SK-N-SH (cell line): ENCODE measurements around the gene PAM. TPM values are rescaled to one million over a fixed set of nuclear protein-coding genes. Genes with fewer than 3 reads are reported as not detected.
A peak's percentile ranks its signal among the peaks of the same experiment; 100 is the strongest.

Experiments used
- CTCF ChIA-PET: fragments of 300-600, 350-600 bp; formaldehyde crosslinking; extraction: SDS; loops from one replicate; lab custom pipeline; 2021; lab: Yijun Ruan, JAX
- POLR2A ChIA-PET: fragments of 350-600 bp; sonication (Branson Sonifier 250); formaldehyde crosslinking; extraction: SDS; loops from one replicate; lab custom pipeline; 2020; ENCODE audit warnings: antibody characterized with exemption, inconsistent platforms; lab: Yijun Ruan, JAX
- DNase-seq: peaks from one replicate; pipeline ENCODE4 v3.0.0; 2012
- H2AFZ ChIP-seq: fragments of 200-600 bp; sonication (generic); 2 replicates; pipeline ENCODE4 v1.8.1; 2016; ENCODE audit warnings: antibody characterized with exemption, mild to moderate bottlenecking, low read depth
- H3F3A ChIP-seq: fragments of 200-600 bp; sonication (generic); replicated peaks from 2 replicates; pipeline ENCODE3; 2016; ENCODE audit warnings: antibody characterized with exemption, mild to moderate bottlenecking; ENCODE audit not compliant: insufficient read depth
- H3K27ac ChIP-seq, 2 experiments: fragments of 200-500 bp in 1 of 2; fragments of 200-600 bp in 1 of 2; sonication (Bioruptor generic) in 1 of 2; sonication (generic), shearing (Covaris generic) in 1 of 2; 2 replicates each; pipeline versions ENCODE4 v1.5.1 to v1.6.1; 2014 to 2016; ENCODE audit warnings: low read depth in 2 of 2, inconsistent platforms in 1 of 2, low read length in 1 of 2, mild to moderate bottlenecking in 1 of 2, mixed read lengths in 1 of 2
- H3K27me3 ChIP-seq: fragments of 200-600 bp; sonication (generic), shearing (Covaris generic); 2 replicates; pipeline ENCODE4 v1.6.1; 2016; ENCODE audit warnings: mixed run types; ENCODE audit not compliant: insufficient read depth
- H3K36me3 ChIP-seq, 2 experiments: fragments of 200-500 bp in 1 of 2; fragments of 200-600 bp in 1 of 2; sonication (Bioruptor generic) in 1 of 2; sonication (generic) in 1 of 2; replicated peaks in 1 of 2; 2 replicates each; pipeline versions ENCODE3 to v1.5.1; 2014 to 2016; ENCODE audit warnings: low read length in 1 of 2, mild to moderate bottlenecking in 1 of 2; ENCODE audit not compliant: insufficient read depth in 2 of 2, control insufficient read depth in 1 of 2
- H3K4me1 ChIP-seq, 2 experiments: fragments of 200-500 bp in 1 of 2; fragments of 200-600 bp in 1 of 2; sonication (Bioruptor generic) in 1 of 2; sonication (generic), shearing (Covaris generic) in 1 of 2; 2 replicates each; pipeline versions ENCODE4 v1.5.1 to v1.6.1; 2014 to 2016; ENCODE audit warnings: low read depth in 1 of 2, low read length in 1 of 2, mixed run types in 1 of 2; ENCODE audit not compliant: insufficient read depth in 2 of 2, control insufficient read depth in 1 of 2
- H3K4me2 ChIP-seq: fragments of 200-600 bp; sonication (generic), shearing (Covaris generic); 2 replicates; pipeline ENCODE4 v1.6.1; 2017; ENCODE audit warnings: mixed run types
- H3K4me3 ChIP-seq, 2 experiments: fragments of 200-500 bp in 1 of 2; fragments of 200-600 bp in 1 of 2; sonication (Bioruptor generic) in 1 of 2; sonication (generic), shearing (Covaris generic) in 1 of 2; 2 replicates each; pipeline versions ENCODE4 v1.5.1 to v1.8.1; 2014 to 2016; ENCODE audit warnings: low read depth in 2 of 2, inconsistent platforms in 1 of 2, low read length in 1 of 2, mild to moderate bottlenecking in 1 of 2, mixed read lengths in 1 of 2, moderate library complexity in 1 of 2
- H3K79me2 ChIP-seq: fragments of 200-600 bp; sonication (generic); 2 replicates; pipeline ENCODE4 v1.8.1; 2017; ENCODE audit warnings: mild to moderate bottlenecking; ENCODE audit not compliant: insufficient read depth
- H3K9ac ChIP-seq: fragments of 200-600 bp; sonication (generic); 2 replicates; pipeline ENCODE4 v1.6.1; 2017; ENCODE audit warnings: mixed run types
- H3K9me2 ChIP-seq: fragments of 200-600 bp; sonication (generic); 2 replicates; pipeline ENCODE4 v1.6.1; 2017; ENCODE audit warnings: mixed run types
- H3K9me3 ChIP-seq: fragments of 200-600 bp; sonication (generic); 2 replicates; pipeline ENCODE4 v1.6.1; 2017; ENCODE audit warnings: mixed run types, mild to moderate bottlenecking, moderate library complexity
- H4K20me1 ChIP-seq: fragments of 200-600 bp; sonication (generic); 2 replicates; pipeline ENCODE4 v1.6.1; 2017; ENCODE audit warnings: mild to moderate bottlenecking, mixed run types; ENCODE audit not compliant: insufficient read depth
- ELF1 ChIP-seq: IDR thresholded peaks from 2 replicates; pipeline ENCODE4 v1.4.0; 2012
- EP300 ChIP-seq, 2 experiments: IDR thresholded peaks; 2 replicates each; pipeline versions ENCODE4 v1.4.0 to v1.6.1; 2012; ENCODE audit warnings: borderline replicate concordance in 1 of 2, low read depth in 1 of 2, low read length in 1 of 2
- EZH2phosphoT487 ChIP-seq: fragments of 200-600 bp; sonication (generic); IDR thresholded peaks from 2 replicates; pipeline ENCODE4 v1.6.1; 2017; ENCODE audit warnings: low read depth, mixed run types, mild to moderate bottlenecking, antibody characterized with exemption, moderate library complexity, borderline replicate concordance
- FOSL2 ChIP-seq: IDR thresholded peaks from 2 replicates; pipeline ENCODE4 v1.4.0; 2012; ENCODE audit warnings: low read depth, mild to moderate bottlenecking, moderate library complexity, borderline replicate concordance
- FOXJ3 ChIP-seq: sonication (generic); formaldehyde crosslinking; IDR thresholded peaks from 2 replicates; pipeline ENCODE4 v1.5.1; 2020; ENCODE audit warnings: mild to moderate bottlenecking, missing genetic modification reagents
- FOXM1 ChIP-seq: IDR thresholded peaks from 2 replicates; pipeline ENCODE4 v1.4.0; 2012; ENCODE audit warnings: low read depth, mild to moderate bottlenecking
- MEF2A ChIP-seq: IDR thresholded peaks from 2 replicates; pipeline ENCODE4 v1.4.0; 2012; ENCODE audit warnings: low read depth, borderline replicate concordance
- NFIC ChIP-seq: IDR thresholded peaks from 2 replicates; pipeline ENCODE4 v1.4.0; 2012; ENCODE audit warnings: borderline replicate concordance
- NRF1 ChIP-seq: IDR thresholded peaks from 2 replicates; pipeline ENCODE4 v1.6.1; 2012; ENCODE audit warnings: low read depth, mild to moderate bottlenecking, low read length
- POLR2AphosphoS5 ChIP-seq: IDR thresholded peaks from 2 replicates; pipeline ENCODE4 v1.6.1; 2012; ENCODE audit warnings: low read depth, low read length
- RCOR1 ChIP-seq: fragments of 150-350 bp; IDR thresholded peaks from 2 replicates; pipeline ENCODE4 v1.6.1; 2017; ENCODE audit warnings: antibody characterized with exemption, low read length
- RFX5 ChIP-seq: IDR thresholded peaks from 2 replicates; pipeline ENCODE4 v1.6.1; 2012; ENCODE audit warnings: mild to moderate bottlenecking, improper control_type of control experiment, low read length
- RXRA ChIP-seq: IDR thresholded peaks from 2 replicates; pipeline ENCODE4 v1.4.0; 2012; ENCODE audit warnings: low read depth, mild to moderate bottlenecking, borderline replicate concordance
- SIN3A ChIP-seq: IDR thresholded peaks from 2 replicates; pipeline ENCODE4 v1.6.1; 2012; ENCODE audit warnings: low read depth, mild to moderate bottlenecking, low read length, moderate library complexity, borderline replicate concordance
- SMC3 ChIP-seq: IDR thresholded peaks from 2 replicates; pipeline ENCODE4 v1.6.1; 2012; ENCODE audit warnings: low read depth, low read length, improper control_type of control experiment
- TCF12 ChIP-seq: IDR thresholded peaks from 2 replicates; pipeline ENCODE4 v1.4.0; 2012
- TEAD4 ChIP-seq: IDR thresholded peaks from 2 replicates; pipeline ENCODE4 v1.4.0; 2012; ENCODE audit warnings: mild to moderate bottlenecking, borderline replicate concordance; ENCODE audit not compliant: insufficient read depth
- YY1 ChIP-seq: IDR thresholded peaks from 2 replicates; pipeline ENCODE4 v1.4.0; 2012; ENCODE audit warnings: low read depth, mild to moderate bottlenecking
- WGBS: methylation state at CpG from one replicate; pipeline ENCODE4 v1.1.6; 2017; ENCODE audit warnings: low lambda C conversion rate; 5-methylcytosine and 5-hydroxymethylcytosine counted together
- polyA plus RNA-seq, 3 experiments: library from polyadenylated mRNA; depleted of rRNA; stranded (reverse); fragments of >200 nt; gene quantifications; 2 replicates each; pipeline ENCODE4 v1.2.3, GENCODE V29; 2012
- TF ChIP-seq, protein P1 (sequence below): IDR thresholded peaks from 2 replicates; pipeline ENCODE4 v1.6.1; 2012; ENCODE audit warnings: mild to moderate bottlenecking, low read depth, low read length, moderate library complexity
- TF ChIP-seq, protein P2 (sequence below): IDR thresholded peaks from 2 replicates; pipeline ENCODE4; 2012
- TF ChIP-seq, protein P3 (sequence below): IDR thresholded peaks from 2 replicates; pipeline ENCODE4 v1.4.0; 2012; ENCODE audit warnings: low read depth
- TF ChIP-seq, protein P4 (sequence below): IDR thresholded peaks from 2 replicates; pipeline ENCODE4 v1.4.0; 2012; ENCODE audit warnings: low read depth, borderline replicate concordance

Gene PAM
- polyA plus RNA-seq, 1 of the 3 experiments (the other 2 are of a cell fraction) = 507 TPM

DNA sequence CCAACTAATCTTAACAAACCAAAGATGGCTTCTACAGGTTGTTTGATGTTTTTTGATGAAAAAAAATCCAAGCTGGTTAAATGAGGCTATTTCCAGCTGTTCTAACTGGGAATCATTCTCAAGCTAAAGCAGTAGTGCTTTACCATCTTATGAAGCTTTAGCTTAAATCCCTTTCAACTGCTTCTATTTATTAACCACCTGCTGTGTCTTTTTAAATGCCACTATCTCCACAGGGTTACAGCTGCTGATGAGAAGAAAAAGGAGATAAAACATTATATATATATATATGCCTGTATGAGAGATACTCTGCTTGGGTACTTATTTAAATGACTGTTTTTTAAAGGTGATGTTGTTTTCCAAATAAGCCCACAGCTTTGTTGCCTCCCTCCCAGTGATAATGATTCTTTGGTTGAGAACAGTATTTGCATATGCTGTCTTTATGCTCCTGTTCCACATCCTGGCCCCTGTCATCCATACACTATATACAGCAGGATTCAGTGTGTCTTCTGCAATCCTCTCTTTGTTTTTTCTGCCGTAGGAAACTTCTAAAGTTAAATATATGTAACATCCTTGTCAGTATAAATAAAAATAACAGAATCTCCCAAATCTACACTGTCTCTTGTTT is 164.0 kb downstream of the PAM start:
- Histone ChIP-seq H3K27ac (no peak overlapping the region), H3K79me2 (peaks cover 25% of the 10 kb centered on the region), H3F3A (peaks cover 25% of the 10 kb centered on the region), H3K9ac (no peak overlapping the region), H3K4me3 (no peak overlapping the region), H3K4me2 (no peak overlapping the region), H4K20me1 (no peaks in the 10 kb centered on the region), H3K36me3 (peaks cover 22 to 30% of the 10 kb centered on the region in 2 experiments), H3K9me3 (no peaks in the 10 kb centered on the region), H3K4me1 (peaks cover 17 to 32% of the 10 kb centered on the region in 2 experiments), H3K27me3 (no peaks in the 10 kb centered on the region), H2AFZ (no peak overlapping the region), H3K9me2 (no peaks in the 10 kb centered on the region)
- TF ChIP-seq EP300 (IDR thresholded peaks at IDR 0.05; ENCODE audit: borderline replicate concordance in 1 of 2, low read depth in 1 of 2, low read length in 1 of 2) (no peak), RCOR1 (no peak), TCF12 (no peak), SMC3 (no peak), POLR2AphosphoS5 (no peak)
- TF ChIP-seq, protein P1, sequence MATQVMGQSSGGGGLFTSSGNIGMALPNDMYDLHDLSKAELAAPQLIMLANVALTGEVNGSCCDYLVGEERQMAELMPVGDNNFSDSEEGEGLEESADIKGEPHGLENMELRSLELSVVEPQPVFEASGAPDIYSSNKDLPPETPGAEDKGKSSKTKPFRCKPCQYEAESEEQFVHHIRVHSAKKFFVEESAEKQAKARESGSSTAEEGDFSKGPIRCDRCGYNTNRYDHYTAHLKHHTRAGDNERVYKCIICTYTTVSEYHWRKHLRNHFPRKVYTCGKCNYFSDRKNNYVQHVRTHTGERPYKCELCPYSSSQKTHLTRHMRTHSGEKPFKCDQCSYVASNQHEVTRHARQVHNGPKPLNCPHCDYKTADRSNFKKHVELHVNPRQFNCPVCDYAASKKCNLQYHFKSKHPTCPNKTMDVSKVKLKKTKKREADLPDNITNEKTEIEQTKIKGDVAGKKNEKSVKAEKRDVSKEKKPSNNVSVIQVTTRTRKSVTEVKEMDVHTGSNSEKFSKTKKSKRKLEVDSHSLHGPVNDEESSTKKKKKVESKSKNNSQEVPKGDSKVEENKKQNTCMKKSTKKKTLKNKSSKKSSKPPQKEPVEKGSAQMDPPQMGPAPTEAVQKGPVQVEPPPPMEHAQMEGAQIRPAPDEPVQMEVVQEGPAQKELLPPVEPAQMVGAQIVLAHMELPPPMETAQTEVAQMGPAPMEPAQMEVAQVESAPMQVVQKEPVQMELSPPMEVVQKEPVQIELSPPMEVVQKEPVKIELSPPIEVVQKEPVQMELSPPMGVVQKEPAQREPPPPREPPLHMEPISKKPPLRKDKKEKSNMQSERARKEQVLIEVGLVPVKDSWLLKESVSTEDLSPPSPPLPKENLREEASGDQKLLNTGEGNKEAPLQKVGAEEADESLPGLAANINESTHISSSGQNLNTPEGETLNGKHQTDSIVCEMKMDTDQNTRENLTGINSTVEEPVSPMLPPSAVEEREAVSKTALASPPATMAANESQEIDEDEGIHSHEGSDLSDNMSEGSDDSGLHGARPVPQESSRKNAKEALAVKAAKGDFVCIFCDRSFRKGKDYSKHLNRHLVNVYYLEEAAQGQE = no peak
- POLR2A ChIA-PET = no interaction called here
- 83% methylated on average over 1 of the region's 1 CpG for WGBS
- DNase-seq = no peak
- CTCF ChIA-PET = no interaction called here

DNA sequence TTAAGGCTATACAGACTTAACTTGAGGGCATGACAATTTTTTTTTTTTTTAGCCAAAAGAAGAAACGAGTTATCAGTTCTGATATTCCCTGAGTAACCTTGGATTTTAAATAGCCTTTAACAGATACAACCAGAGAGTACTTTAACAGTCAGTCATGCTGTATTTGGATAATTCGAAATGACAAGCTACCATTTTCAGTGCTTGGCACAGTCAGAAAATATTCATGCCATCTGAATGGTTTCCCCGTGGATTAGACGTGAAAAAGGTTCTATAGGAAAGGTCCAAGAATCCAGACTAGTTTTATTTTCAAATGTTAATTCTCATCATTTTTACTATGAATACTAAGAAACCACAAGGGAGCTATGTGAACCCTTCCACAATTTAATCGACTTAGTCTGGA is 165.7 kb downstream of the PAM start:
- peak overlapping the region; percentile 82 to 95 for H3K27ac ChIP-seq
- H3K9ac ChIP-seq = no peak overlapping the region
- H3K4me2 ChIP-seq = peak overlapping the region; percentile 2; the same call in 1 of the 2 replicates
- H3K4me3 ChIP-seq = no peak overlapping the region
- POLR2A ChIA-PET = no interaction called here
- H2AFZ ChIP-seq = no peak overlapping the region
- no peaks in the 10 kb centered on the region for H3K9me2 ChIP-seq
- H3K36me3 ChIP-seq = peaks cover 19 to 28% of the 10 kb centered on the region in 2 experiments
- peaks cover 25% of the 10 kb centered on the region for H3F3A ChIP-seq
- CTCF ChIA-PET = interaction anchor here (3.8 kb wide), 1 partner anchor 11 kb away, joined by 12 read pairs; no protein-coding TSS in a partner anchor
- 44% methylated on average over 5 of the region's 5 CpGs for WGBS
- peaks cover 17 to 32% of the 10 kb centered on the region in 2 experiments for H3K4me1 ChIP-seq
- no peaks in the 10 kb centered on the region for H3K9me3 ChIP-seq
- no peaks in the 10 kb centered on the region for H3K27me3 ChIP-seq
- no peaks in the 10 kb centered on the region for H4K20me1 ChIP-seq
- peaks cover 20% of the 10 kb centered on the region for H3K79me2 ChIP-seq
- DNase-seq = no peak
- no peak for TF ChIP-seq SIN3A
- no peak for TF ChIP-seq FOXJ3 (CRISPR knock-in tag)
- TF ChIP-seq, protein P2, sequence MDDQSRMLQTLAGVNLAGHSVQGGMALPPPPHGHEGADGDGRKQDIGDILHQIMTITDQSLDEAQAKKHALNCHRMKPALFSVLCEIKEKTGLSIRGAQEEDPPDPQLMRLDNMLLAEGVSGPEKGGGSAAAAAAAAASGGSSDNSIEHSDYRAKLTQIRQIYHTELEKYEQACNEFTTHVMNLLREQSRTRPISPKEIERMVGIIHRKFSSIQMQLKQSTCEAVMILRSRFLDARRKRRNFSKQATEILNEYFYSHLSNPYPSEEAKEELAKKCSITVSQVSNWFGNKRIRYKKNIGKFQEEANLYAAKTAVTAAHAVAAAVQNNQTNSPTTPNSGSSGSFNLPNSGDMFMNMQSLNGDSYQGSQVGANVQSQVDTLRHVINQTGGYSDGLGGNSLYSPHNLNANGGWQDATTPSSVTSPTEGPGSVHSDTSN = peak; percentile 79
- no peak for TF ChIP-seq RXRA
- TF ChIP-seq TEAD4 = 0 out of 2 replicates have a peak, but pooled peaks have one; percentile 14
- TF ChIP-seq RFX5 = no peak
- no peak; the same call in 1 of the 2 replicates for TF ChIP-seq NFIC
- peak; percentile 33; the same call in 1 of the 2 replicates for TF ChIP-seq TCF12
- no peak for TF ChIP-seq NRF1
- no peak for TF ChIP-seq FOSL2
- no peak for TF ChIP-seq MEF2A
- TF ChIP-seq YY1 = no peak
- TF ChIP-seq, protein P3, sequence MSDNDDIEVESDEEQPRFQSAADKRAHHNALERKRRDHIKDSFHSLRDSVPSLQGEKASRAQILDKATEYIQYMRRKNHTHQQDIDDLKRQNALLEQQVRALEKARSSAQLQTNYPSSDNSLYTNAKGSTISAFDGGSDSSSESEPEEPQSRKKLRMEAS = no peak
- TF ChIP-seq ELF1 = no peak
- TF ChIP-seq, protein P4, sequence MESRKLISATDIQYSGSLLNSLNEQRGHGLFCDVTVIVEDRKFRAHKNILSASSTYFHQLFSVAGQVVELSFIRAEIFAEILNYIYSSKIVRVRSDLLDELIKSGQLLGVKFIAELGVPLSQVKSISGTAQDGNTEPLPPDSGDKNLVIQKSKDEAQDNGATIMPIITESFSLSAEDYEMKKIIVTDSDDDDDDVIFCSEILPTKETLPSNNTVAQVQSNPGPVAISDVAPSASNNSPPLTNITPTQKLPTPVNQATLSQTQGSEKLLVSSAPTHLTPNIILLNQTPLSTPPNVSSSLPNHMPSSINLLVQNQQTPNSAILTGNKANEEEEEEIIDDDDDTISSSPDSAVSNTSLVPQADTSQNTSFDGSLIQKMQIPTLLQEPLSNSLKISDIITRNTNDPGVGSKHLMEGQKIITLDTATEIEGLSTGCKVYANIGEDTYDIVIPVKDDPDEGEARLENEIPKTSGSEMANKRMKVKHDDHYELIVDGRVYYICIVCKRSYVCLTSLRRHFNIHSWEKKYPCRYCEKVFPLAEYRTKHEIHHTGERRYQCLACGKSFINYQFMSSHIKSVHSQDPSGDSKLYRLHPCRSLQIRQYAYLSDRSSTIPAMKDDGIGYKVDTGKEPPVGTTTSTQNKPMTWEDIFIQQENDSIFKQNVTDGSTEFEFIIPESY = no peak
- TF ChIP-seq FOXM1 = no peak
- TF ChIP-seq EP300 (IDR thresholded peaks at IDR 0.05; ENCODE audit: borderline replicate concordance in 1 of 2, low read depth in 1 of 2, low read length in 1 of 2) = 0 out of 4 replicates have a peak, but pooled peaks of 1 of the 2 experiments have one; percentile 19
- no peak for TF ChIP-seq RCOR1
- no peak for TF ChIP-seq EZH2phosphoT487
